Activated CD4-positive, alpha-beta T cell treated with anti-CD3 and anti-CD28 coated beads for 24 hours (primary cell): ENCODE results near the gene RALGAPA2.

Experiments
- DNase-seq, 2 donors: peaks; one replicate each; pipeline ENCODE4 v3.0.0-alpha.2; 2020; ENCODE audit warnings: low read depth in 2 of 2

Gene RALGAPA2

DNA sequence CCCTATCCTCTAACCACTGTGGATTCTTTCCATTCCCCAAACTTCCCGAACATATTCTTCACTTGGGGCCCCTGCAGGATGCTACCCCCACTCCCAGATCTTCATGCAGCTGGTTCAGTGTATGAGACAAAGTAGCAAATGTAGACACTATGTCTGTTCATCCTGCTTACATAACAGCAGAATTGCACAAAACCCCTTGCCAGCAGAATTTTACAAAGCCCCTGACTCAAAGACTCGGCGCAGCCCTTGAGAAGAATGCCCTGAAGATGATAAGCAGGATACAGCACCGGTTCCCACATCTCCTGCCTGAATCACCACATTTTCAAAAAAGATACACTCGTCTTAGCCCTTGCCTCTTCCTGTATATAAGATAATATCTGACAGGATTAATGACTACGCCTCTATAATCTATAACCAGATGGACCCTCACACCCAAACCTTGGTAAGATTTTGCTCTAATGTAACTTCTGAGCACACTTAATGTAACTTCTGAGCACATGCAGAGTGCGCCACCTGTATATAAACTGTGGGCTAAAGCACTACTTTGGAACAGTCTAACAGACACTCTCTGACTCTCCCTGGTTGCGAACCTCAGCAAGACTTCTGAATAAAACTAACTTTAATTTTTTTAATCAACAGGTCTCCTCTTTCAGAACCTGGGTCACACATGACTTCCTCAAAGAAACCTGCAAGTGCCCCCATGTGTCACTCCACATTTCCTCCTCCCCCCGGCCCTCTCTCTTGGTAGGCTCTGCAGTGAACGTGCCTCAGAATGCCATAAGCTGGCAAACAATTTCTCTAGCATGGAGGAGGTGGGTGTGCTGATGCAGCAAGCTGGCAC is 28.7 kb downstream of the RALGAPA2 start:
- no peak for DNase-seq

DNA sequence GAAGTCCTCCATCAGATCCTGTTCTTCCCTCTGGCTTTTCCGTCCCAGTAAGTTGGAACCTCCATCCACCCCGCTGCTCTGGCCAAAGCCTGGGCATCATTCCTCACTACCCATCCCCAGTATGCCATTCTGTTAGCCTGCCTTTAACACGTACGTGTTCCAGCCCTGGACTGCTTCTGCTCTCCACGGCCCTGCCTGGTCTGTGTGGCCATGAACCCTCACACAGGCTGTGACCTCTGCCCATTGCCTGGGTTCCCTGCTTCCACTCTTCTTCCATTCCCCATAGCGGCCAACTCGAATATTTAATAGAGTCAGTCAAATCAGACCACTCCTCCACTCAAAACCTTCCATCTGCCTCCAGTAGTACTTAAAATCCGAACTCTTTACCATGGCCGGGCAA is 29.4 kb downstream of the RALGAPA2 start:
- DNase-seq: no peak

DNA sequence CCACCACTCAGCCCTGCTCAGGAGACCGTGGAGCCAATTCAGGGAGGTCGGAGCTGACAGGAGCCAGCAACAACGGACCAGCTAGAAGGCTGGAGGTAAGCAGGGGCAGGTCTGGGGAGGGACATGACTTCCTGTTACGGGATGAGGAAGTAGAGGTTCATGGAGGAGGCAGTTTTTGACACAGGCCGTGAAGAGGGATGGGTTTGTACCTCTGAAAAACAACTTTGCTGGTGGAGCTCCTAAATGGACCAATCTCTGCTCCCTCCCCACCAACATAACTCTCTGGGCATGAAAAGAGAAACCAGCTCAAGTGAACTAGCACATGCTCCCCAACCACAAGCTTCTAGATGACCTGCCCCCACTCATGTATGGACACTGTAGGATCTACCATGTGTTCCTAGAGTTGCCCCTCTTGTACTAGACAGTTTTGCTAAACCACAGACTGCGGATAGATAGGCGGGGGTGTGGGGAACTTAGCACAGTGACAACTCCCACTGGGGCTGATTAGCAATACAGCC is 31.4 kb downstream of the RALGAPA2 start:
- no peak for DNase-seq

DNA sequence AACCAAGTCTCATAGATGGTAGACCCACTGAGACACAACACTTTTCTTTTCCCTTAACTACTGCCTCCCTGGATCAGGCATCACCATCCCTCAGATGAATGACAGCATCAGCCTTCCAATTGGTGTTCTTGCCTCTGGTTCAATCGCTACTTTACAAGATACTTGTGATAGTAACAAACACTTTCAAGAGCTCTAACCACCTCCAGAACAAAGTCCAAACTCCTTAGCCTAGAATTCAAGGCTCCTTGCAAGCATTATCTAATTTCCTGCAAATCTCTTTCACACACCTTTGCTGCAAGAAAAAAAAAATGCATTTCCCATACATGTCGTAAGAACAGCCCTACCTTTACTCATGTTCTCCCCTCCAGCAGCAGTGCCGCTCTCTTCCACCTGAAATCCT is 33.1 kb downstream of the RALGAPA2 start:
- no peak for DNase-seq

DNA sequence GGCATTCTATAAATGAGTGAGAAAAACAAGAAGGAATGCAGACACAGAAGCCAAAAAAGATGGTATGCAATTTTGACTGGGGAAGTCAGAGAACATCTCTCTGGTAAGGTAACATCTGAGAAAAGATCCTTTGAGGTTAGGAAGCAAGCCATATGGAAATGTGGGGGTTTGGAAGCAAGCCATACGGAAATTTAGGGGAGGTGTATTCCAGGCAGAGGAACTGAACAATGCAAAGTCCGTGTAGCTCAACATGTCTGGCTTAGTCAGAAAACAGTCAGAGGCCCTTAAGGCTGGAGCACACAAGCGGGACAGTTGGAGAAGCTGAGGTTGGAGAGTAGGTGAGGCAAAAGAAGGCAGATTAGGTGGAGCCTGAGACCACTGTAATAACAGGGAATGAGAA is 35.3 kb downstream of the RALGAPA2 start:
- no peak for DNase-seq

DNA sequence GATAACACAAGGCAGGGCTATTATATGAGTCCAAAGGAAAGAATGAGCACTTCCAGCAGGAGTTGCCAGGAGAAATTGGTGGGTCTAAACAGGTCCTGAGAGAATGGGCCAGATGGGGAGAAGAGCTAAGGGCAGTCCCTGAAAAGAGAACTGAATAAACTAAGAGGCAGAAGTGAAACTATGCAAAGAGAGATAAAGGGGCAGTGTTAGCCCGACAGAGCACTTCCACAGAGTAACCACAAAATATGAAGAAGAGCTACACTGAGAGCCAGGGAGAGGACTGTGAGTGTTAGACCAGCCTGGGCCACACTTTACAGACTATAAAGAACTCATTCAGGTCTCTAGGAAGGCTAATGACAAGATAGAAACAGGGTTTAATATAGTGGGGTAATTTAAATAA is 43.8 kb downstream of the RALGAPA2 start:
- DNase-seq: no peak

DNA sequence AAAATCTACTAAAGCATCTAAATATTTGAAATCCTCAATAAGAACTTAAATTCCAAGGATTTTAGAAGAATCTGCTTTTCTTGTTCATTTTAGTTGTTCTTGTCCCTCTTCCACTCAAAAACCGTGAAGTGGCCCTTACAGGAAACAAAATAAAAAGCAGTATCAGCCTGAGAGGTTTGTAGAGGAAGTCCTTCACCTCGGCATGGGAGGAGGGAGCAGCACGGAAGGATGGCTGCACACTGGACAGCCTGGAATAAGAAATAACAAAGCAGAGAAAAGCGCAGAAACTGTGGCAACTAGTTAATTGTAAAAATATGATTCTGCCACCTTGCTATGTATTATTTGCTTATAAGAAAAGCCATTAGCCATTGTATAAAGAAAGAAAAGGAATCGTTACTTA is 46.1 kb downstream of the RALGAPA2 start:
- no peak for DNase-seq

DNA sequence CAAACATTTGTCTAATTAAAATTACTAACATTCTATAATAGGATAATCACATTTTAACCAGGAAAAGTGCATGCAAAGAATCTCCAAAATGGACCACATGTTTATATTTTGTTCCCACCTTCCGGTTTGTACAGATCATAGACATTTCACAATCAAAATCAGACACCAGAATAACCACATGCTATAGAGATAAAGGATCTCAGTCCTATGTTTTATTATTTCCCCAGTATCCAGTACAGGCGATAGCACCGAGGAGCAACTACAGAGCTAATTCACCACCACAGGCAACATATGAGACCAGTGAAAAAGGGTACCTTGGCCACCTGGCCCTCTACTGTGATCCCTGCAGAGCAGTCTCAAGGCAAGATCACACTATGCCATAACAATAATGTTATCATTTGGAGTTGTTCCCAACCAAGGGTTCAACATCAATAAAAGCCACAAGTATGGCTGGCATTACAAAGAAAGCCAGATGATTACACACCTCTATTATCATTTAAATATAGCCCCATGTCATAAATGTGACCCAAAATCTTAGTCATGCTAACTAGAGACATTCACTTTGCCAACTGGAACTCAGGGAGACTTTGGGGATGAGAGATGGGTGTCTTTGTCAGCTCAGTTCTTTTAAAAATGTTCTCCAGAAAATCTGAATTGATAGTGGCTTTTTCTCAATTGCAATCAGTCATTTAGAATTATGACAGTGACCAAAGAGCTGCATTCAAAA is 46.7 kb downstream of the RALGAPA2 start:
- no peak for DNase-seq

DNA sequence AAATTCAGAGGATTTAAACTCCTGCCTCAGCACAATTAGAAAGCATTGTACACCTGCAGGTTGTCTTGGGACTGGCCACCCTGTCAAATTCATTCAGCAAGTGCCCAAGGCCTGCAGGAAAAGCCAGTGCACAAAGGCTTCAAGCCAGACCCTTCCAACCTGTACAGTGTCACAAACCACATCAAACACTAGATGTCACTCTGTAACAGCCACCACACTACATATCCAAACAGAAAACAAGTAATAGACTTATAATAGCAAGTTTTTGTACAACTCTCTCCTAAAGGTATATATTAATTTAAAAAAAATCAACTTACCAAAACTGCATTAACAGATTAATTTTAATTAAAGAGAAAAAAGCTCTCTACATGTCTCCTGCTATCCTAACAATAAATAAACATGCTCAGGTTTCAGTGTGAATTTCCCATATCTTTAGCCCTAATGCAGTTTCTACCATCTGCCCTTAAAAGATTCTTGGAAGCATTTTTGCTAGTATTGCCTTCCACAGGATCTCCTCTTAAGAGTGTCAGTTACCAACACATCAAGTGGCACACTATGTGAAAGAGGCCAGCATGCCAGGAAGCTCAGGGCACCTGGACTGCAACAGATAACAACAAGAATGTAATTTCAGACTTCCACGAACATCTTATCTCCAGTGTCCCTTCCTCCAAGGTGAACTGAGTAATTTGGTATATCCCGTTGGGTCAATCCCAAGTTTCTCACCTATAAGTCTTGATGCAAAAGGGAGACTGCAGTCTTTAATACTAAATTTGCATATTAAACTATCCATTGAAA is 47.5 kb downstream of the RALGAPA2 start:
- DNase-seq: no peak

DNA sequence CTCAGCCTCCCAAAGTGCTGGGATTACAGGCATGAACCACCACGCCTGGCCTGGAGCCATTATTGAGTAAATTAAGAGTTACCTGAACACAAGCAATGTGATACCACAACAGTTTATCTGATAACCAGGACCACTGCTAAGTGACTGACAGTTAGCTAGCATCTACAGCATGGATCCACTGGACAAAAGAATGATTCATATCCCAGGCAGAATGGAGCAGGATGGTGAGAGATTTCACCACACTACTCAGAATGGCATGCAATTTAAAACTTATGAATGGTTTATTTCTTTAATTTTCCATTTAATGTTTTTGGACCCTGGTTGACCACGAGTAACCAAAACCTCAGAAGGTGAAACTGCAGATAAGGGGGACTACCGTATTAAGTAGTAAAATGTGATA is 48.6 kb downstream of the RALGAPA2 start:
- no peak for DNase-seq

DNA sequence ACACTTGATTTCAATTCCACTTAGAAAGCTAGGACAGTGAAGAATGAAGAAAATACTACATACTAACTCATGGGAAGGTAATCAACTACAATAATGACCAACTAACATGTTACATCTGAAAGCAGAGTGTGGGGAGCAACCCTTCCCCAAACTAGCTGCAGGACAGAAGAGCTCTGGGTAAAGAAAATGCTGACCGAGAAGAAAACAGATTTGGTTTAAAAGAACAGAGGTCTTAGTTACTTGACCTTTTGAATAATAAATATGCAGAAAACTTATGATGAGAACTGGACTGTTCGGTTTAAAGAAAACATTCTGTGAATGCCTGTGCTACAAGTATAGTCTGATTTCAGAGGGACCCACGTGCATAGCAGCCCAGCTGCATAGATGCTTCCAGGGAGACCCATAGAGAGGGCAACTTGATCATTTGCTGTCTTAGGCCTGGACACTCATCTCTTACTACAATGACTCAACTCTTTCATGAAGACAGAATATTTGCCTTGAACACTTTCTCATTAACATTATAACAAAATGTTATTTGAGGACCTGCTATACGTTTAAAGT is 53.5 kb downstream of the RALGAPA2 start:
- DNase-seq: no peak

DNA sequence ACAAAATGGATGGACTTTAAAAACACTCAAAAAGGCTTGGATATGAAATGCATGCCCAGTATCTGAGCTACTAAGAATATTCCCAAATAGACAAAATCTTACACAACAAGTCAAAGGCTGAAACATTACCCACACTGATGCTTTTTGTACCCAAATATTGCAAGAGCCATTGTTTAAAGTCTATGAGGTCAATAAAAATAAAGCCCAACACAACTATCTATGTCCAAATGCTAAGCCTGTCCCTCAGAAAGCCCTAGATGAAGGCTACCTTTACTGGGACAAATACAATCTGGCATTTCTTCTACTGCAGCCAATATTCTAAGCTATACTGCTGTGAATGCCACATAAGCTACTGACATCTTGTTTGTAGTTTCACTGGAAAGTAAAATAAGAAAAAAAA is 54.3 kb downstream of the RALGAPA2 start:
- no peak for DNase-seq

DNA sequence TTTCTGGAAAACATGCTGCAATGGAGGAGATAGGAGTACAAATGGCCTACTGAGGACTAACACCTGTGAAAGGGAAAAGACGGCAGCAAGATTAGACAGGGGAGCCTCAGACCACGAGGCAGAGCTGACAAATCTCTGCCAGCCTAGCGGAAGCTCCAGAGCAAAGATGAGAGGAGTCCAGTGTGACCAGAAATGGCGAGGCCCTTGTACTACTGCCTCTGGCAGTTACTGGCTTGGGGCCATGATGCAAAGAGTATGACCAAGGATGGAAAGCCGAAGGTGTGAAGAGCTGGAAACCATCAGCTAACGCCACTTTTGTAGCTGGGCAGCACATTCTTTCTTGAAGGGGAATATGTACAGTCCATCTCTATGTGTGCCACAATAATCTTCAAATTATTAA is 55.4 kb downstream of the RALGAPA2 start:
- no peak for DNase-seq

DNA sequence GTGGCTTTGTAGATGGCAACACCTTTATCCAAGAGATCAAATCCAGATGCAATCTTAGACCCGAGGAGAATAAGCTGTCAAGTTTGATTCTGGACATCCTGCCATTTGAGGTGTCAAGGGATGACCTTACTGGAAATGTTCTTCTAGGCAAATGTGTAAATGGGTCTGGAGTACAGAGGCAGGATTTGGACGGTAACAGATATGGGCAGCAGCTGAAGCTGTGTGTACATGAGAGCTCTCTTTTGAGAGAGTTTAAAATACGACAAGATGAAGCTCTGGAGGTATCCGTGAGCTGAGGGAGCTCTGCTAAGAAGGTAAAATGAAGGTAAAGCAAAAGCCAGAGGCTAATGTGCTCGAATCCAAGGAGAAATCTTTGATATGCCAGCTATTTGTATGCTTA is 56.6 kb downstream of the RALGAPA2 start:
- no peak for DNase-seq

DNA sequence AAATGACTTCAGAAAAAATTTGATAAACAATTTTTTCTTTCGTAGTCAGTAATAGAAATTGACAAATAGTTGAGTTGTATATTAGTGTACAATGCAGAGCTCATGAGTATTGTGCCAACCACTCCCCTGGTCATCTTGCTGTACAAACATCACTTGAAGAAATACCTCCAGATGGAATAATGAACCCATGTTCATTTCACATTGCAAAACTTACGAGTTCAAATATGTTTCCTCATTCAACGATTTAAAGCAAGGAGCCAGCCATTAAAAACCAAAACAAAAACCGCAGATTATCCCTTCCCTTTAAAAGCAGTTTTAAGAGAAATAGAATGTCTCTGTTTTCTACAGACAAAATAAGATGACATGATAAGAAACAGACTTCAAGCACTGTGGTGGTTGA is 62.5 kb downstream of the RALGAPA2 start:
- no peak for DNase-seq

DNA sequence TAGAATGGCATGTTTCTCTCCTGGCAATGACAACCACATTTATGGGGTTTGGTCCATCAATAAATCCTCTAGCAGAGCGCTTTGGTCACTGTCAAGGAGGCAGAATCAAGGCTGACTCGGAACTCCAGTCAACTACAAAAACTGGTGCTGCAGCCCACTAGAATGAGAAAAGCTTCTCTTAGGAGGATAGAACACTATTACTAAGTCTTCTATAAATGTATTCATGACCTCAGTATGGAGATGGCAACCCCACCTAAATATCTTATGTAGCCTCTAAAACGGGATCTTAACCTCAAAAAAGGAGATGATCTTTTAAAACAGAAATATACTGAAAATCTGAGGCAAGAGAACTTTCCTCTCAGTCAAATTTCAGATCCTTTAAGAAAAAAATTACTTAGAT is 68.5 kb downstream of the RALGAPA2 start:
- no peak for DNase-seq

DNA sequence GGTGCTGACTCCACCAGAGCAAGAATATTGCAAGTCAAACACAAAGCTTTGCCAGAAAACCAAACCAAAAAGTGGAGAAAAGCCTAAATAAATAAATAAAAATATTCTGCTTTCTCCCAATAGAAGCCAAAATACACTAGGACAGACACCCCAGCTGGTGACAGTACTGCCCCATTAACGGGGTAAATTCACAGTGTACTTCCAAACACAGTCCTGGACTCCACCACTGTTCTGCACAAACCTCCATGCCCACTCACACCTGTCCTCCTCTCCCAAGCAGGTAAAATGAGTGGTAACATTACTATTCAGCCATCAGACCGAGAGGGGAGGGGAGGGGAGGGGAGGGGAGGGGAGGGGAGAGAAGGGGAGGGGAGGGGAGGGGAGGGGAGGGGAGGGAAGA is 70.7 kb downstream of the RALGAPA2 start:
- no peak for DNase-seq

DNA sequence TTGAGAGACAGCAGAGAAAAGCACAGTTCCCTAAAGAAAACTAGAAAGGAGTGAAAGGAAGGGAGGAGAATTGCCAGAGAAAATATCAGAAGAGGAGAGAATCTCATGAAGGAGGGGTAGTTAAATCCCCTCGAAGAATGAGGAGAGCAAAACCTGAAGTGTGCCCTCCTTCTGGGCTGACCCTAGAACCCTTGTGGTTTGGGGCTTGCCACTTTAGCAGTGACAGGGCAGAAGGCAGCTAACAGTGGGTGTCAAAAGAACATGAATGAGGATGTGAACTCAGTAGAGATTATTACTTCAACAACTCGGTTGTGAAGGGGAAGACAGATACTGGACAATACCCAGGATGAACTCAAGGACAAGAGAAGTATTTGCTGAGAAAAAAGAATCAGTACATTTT is 73.6 kb downstream of the RALGAPA2 start:
- DNase-seq: no peak

DNA sequence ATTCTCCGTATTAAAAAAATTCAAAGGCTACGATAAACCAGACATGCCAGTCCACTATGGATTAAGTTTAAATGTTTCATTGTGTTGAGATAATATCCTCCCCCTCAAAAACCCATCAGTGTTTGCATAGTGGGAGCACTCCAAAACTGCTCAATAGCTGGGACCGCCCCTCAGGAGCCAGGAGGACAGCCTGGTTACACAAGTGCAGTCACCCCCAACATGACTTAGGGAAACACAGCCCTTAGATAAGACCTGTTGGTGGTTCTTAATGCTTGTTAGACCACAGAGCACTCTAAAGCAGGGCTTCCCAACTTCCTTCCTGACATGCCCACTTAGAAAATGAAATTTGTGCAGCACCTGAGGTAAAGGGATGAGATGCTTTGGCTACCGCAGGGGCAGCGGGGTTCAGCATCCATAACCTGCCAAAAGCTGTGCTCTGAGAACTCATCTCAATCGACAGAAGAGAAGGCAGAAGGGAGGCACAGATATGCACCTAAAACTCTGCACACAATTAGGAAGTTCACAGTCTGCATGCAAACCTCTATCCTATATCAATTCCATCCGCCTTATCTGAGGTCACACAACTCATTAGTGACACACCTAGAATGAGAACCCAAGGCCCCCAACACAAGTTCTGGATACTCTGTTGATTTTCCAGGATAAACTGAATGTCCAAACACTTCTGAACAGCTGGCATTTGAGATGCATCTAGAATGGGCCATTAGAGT is 74.3 kb downstream of the RALGAPA2 start:
- no peak for DNase-seq

DNA sequence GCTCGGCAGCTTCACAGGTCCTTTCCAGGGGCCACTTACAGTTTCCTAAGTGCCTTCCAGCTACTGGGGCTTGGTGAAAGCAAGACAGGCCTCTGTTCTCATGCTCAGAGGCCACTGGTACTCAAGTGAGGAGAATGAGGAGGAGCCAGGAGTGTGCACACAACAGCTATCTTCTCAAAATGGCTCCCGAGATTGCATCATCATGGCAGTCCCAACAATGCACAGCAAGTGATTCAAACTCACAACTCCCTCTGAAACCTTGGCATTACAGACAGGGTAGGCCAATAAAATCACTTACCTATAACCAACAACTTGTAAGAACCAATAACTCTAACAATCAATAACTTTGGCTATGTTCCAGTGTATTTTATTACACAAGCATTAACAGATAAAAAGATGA is 77.4 kb downstream of the RALGAPA2 start:
- no peak for DNase-seq

DNA sequence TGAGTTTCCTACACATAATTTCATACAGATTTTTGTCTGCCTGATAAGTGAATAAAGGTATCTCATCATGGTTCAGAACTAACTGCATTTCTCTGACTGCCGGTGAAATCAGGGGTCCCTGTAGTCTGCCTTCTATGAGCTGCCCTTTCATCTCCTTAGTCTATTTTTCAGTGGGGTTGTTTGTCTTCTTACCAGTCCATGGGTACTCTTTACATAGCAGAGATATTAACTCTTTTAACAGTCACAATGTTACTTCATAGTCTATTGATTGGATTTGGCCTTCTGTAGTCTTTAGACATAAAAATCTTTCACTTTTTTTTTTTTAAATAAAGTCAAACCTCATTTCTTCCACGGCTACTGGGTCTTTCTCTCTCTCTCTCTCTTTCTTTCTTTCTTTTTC is 79.8 kb downstream of the RALGAPA2 start:
- no peak for DNase-seq
